ENCODE measurements around the gene SLC2A1.

The SLC2A1 gene

DNA sequence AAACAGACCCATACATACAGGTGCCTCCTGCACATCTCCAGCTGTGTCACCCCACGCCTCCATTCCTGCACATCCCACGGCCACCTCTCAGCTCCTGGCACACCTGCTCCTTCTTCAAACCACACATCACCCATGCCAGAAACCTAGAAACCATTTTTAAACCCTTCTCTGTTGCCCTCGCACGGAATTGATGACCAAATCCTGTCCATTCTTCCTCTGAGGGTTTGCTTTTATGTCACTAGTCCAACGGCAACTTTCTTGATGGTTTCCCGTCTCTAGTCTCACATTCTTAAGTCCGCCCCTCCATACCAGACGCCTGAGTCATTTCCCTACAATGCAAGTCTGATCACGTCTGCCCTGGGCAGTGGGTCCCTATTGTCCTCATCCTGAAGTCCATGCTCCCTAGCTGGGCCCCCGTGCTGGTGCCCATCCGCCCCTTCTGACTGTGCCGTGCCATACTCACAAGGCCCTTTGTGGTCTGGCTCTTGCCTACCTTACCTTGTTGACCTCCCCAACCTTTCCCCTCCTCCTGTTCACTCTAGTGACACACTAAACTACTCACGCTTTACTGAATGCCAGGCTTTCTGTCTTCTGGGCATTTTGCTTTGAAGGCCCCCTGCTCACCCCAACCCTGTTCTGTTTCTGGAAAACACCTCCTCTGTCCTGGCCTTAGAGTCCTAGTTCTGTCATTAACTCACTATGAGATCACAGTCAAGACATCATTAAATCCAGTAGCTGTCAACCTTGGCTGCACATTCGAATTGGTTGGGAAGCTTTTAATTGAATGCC lies 17.6 kb downstream of the SLC2A1 start:
- DNase-seq: no peak

DNA sequence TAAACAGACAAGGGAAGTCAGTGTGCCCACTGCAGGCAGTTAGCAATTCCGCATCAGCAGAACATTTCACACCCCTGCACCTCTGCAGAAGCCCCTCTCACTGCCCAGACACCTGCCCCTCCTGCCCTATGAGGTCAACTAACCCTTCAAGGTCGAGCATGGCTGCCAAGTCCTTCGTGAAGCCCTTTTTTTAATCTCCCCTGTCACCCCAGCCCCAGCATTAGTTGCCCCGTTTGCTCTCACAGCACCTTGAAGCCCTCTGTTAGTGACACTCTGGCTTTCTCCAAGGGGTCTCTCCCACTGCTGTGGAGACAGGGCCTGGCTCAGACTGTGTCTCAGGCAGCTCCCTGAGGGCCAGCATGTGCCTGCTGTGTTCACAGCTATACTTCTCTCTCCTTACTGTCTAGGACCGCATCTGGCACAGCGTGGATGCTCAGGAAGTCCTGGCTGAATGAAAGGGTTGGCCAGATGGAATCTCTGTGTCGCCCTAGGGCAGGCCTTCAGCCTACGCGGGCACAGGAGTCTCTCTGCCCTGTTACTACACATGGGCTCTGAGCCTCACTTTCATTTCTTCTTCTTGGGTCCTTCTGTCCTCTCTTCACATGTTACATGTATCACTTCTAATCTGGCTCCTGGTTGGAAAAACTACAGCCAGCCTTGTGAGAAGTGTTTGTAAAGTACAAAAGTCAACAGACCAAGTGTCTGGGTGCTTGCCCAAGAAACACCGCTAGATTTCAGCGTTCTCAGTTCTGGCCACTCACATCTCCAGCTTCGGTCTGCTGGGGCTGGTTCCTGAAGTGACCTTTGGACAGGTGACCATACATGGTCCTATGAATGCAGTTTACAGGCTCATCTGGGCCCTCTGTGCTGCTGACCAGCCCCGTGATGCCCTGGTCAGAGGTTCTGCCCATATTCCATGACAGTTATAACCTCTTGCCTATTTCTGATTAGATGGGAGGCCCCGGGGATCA lies 19.7 kb downstream of the SLC2A1 start:
- no peak for DNase-seq

DNA sequence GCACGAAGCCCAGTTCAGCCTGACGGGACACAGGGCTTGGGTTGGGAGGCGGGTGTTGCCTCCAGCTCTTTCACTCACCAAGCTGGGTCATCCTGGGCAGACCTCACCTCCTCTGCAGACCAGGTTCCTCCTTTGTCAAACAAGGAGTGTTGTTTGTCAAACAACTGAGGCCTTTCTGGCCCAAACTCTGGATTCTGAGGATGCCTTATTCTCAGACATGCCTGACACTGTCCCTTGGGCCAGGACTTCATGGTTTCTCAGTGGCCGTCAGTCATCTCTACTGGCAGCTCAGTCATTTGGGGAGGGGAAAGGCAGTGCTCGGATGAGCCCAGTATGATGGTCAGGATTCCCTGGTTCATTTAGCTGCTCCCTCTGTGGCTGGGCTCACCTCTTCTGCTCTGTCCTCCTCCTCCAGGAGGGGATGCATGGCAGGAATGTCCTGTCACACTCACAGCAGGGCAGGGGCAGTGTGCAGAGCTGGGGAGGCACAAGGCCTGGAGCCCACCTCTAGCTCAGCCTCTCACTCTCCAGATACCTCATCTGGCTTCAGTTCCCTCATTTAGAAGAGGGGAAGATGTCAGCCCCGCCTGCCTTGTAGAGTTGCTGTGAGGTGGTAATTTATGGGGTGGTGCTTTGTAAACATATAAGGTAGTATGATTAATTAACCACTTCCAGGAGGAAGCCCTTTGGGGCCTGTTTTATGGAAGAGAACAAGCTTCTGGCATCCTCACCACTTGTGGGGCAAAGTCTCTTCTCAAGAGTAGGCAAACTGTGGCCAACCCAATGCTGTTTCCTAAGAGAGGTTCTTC lies 20.6 kb downstream of the SLC2A1 start:
- DNase-seq: no peak

DNA sequence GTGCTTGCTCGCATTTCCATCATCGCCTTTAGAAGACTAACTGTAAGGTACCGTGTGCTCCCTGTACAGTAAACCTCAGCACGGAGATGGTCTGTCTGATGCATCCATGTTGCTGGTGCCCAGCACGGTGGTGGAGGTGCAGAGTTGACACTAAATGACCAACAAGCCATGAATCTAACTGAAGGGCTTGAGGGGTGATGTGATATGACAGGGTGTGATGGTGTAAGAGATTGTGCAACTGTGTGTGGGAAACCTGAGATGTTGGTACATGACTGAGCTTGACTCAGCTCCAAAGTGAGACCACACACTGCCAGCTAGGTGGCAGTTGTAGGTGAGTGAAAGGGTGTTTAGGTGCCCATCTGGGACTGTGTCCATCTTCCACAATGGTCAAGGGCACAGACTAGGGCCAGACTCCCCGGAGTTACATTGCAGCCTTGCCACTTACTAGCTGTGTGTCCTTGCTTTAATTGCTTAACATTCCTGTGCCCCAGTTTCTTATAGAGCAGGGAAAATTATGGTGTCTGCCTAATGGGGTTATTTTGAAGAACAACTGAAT lies 21.4 kb downstream of the SLC2A1 start:
- DNase-seq: no peak

DNA sequence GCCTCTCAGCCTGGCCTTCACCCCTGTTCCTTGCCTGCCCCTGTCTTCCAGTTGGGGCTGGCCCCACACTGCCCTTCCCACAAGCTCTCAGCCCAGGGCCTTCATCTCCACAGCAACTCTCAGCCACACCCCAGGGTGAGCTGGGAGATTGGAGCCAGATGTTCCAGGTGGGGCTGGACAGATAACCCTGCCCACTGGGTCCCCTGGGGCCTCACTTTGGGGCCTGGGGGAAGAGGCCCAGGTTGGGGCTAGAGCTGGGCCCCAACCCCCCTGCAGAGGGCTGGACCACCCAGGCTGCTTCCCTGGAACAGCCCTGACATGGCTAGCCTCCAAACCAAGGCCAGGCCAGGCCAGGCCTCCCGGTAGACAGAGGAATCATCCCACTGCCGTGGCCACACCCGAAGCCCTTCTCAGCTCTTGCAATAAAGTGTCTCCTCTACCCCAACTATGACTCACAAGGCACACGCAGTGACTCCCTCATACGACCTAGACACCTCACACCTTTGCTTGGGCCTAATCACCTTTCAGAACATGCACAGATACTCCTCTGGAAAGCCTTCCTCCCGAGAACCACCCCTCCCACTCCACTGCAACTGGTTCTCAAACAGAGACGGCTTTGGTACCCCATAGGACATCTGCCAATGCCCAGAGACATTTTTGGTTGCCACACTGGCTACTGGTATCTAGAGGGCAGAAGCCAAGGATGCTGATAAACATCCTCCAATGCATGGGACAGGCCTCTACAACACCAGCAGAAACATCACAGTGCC lies 22.2 kb downstream of the SLC2A1 start:
- peak; percentile 69 for DNase-seq

DNA sequence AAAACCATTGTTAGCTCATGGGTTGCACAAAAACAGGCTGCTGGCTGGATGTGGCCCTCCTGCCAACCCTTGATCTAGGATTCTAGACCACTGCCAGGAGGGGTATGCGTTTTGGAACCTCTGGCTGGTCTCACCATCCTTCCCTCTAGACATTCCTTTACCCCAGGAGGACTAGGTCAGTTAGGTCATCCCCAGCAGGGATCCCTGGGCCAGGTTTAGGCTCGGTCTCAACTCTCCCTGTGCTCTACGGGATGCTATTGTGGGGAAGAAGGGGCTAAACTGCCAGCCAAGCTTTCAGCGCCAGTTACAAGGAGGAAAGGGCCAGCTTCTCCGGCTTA lies 22.7 kb downstream of the SLC2A1 start:
- no peak for DNase-seq

DNA sequence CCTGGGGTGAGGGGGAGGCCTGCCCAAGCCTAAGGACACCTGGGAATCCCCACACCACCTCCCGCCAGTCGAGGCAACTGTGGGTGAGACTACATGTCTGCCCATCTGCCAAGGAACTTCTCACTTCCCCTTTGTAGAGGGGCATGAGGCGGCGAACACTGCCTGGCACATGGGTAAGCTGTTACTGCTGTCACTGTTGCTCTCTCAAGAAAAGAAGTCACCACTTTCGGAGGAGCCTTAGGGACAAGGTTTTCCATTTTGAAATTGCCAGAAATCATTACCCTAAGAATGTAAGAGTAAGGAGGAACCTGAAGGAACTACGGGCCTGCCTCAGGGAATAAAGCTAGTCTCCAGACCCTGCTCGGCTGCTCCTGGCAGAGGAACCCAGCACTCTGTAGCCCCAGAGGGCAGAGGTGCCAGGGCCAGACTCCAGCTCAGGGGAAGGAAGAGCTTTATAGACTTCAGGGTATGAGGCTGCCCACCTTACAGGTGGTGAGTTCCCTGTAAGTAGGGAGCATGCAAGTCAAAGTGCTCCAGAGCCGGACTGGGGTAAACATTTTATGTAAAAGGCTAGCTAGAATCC lies 23.3 kb downstream of the SLC2A1 start:
- no peak for DNase-seq

DNA sequence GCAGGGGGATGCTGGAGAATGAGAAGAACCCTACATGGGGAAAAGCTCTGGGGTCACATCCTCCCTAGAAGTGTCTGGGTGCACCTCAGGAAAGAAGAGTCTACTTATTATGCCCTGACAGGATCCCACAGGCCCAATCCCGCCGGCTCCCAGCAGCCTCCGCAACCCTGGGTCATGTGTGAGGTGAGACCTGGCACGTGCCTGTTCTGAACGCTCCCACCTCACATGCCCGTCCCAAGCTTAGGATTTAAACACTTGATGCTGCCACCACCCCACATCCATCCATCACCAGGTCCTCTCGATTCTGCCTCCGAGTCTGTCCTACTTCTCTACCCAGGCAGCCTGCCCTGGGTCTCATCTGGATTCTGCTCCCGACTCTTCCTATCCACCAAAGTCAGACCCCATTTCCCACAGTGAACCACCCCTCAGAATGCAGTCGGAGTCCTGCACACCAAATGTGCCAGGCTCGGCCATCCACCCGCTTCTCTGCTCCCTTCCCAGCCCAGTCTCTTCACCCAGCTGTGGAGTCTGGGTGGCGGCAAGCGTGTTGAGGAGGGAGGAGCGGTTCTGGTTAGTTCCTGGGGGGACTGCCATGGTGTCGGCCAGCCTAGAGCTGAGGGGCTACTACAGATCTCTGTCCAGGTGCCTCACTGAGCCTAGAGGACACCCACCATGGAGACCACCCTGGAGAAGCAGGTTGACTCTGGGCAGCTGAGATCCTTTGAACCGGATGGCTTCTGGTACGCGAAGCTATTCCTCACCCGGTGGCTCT lies 23.9 kb downstream of the SLC2A1 start:
- DNase-seq: no peak

DNA sequence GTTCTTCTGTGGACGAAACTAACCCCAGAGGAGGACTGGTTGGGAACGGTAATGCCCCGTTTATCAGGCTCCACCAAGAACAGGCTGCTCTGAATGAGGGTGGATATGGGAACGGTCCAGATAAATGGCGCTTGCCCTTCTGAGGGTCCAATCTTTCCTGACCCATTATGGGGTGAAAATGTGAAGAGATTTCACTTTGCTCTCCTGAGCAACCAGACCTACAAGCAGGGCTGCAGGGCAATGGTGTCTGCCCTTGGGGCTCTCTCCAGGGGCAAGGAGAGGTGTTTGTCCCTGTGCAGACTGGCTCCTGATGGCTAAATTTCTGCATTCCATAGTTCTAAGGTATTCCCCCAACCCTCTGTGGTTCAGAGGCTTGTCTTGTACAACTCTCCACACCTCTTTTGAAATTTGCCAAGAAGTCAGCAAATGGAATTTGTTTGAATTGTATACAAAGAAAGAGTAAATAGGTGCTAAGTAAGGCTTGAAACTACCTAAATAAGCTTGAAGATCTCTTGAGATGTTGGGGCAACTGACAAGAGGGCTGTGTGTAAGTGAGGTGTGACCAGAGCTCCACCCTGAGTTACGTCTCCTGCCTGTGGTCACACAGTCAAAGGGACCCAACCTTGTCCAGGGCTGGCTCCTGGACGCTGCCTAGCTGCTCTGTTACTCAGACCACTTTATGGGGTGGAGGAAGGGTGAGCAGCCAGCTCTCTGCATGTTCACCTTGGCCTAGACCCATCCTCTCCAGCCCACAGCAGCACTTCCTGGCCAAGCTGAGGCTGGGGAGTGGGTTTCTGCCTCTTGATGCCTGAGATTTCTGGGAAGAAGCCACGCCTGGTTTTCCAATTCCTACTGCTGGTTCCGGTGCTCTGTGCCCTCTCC lies 24.8 kb downstream of the SLC2A1 start:
- DNase-seq: no peak

DNA sequence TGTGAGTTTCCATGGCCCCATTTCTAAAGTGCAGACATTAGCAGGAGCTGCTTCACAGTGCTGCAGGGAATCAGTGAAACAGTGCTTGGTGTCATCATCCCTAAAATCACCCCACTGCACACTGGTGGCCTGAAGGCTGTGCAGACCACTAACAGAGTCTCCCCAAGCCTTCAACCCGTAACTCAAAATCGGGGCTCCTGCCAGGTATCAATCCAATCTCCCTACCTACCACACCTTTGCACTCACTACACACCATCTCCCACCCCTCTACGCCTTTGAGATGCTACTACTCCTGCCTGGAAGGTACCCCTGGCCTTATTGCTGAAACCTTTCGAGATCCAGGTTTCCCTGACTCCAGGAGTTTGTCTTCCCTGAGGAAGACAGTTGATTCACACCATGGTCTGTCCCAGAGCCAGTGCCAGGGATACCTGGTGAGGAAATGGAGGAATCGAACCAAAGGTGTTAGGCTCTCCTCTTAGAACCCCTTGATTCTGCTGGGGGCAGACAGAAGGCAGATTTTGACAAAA lies 25.5 kb downstream of the SLC2A1 start:
- DNase-seq: no peak

DNA sequence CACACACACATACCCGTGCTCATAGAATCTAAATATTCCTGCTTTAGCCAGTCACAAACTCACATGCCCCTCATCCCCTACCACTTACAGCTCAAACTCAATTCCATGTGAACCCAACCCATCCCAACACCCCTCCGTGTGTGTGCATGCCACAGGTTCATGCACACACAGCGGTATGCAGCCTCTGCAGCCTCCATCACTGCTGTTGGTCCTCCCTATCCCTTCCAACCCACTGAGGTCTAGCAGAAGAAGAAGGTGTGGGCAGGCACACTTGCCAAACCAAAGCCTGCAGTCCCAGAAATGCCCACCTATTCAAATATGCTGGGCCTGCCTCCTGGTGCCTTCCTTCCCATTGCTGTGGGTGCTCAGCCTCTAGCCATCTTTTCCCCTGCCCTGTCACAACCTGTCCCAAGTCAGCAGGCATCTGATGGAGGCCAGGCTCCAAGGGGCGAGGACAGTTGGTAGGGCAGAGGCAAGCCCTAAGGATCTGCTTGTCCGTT lies 26.2 kb downstream of the SLC2A1 start:
- DNase-seq: no peak

DNA sequence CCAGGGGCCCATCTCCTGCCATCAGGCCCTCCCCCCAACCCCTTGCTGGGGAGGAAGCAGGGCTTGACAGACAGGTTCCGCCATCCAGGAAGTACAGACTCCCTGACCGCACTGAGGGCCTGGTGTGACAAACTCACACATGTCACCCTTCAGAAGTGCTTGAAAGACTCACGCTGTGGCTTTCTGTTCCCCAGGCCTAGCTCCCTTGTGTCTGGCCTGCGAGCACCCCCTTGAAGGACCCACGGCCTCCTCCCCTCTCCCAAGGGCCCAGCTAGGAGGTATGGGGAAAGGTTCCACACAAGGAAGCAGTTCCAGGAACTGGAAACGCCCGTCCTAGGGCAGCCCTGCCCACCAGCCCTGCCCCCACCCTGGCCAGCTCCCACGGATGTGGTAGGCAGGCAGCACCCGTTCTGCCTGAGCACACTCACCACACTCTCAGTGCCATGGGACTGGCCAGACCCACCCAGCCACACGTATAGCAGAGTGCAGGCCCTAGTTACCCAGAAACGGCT lies 26.7 kb downstream of the SLC2A1 start:
- DNase-seq: peak; percentile 86

DNA sequence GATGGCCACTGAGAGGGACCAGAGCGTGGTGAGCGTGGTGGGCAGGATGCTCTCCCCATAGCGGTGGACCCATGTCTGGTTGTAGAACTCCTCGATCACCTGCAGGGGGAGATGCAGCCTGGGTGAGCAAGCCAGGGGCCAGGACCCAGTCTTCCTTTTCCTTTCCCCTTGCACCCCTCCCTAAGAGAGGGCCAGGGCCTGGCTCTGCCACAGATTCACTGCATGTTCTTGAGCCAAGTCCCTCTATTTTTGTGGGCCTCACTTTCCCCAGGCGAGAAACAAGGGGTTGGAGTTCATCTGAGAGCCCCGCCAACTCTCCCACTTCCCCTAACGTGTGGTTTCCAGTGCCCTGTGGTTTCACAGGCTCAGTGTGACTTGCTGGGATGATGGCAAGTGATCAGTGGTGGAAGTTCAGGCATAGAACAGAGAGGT lies 27.5 kb downstream of the SLC2A1 start:
- DNase-seq: peak; percentile 89

DNA sequence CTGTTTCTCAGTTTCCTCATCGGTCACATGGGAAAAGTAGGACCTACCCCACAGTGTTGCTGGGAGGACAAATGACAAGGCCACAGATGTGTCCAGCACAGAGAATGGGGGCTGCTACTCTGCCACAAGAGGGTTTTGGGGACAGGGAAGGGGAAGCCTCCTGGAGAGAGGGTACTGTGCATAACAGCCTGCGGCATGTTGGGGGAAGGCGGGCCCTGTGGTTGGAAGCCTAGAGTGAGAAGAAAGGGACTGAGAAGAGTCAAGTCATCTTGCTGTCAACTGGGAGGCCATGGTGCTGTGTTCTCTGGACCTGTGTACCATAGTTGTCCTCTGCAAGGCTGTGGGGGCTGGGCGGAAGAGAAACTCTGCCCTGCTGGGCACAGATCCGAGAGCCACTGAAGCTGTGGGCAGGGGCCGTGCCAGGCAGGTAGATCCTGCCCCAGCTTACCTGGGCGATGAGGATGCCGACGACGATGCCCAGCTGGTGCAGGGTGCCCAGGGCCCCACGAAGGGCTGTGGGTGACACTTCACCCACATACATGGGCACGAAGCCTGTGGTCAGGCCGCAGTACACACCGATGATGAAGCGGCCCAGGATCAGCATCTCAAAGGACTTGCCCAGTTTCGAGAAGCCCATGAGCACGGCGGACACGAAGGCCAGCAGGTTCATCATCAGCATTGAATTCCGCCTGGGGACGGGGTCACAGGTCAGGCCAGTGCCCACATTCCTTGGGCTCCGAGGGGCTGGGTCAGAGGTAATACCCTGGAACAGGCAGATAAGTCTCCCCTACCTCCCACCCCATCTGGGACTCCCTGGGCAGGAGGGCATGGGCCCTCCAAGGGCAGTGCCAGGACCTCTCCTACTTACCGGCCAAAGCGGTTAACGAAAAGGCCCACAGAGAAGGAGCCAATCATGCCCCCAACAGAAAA lies 28.2 kb downstream of the SLC2A1 start:
- no peak for DNase-seq

DNA sequence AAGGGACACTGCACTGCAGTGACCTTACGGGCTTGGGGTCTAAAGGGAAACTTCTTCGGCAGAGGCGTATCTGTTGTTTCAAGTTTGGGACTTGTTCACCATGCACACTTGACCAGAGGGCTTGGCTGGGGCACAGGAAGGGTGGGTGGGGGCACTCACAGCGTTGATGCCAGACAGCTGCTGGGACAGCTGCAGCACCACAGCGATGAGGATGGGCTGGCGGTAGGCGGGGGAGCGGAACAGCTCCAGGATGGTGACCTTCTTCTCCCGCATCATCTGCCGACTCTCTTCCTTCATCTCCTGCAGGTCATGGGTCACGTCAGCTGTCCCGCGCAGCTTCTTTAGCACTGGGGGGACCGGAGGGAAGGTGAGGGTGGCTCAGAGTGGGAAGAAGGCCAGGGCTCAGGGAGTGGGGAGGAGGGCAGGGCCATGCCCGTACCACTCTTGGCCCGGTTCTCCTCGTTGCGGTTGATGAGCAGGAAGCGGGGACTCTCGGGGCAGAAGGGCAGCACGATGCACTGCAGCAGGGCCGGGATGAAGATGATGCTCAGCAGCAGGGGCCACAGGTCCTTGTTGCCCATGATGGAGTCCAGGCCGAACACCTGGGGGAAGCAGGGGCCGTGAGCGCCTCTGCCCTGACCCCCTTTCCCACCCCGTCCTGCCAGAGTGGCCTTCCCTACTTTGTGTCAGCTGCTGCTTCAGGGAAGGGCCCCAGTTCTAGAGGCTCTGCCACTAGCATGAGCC lies 29.1 kb downstream of the SLC2A1 start:
- no peak for DNase-seq

DNA sequence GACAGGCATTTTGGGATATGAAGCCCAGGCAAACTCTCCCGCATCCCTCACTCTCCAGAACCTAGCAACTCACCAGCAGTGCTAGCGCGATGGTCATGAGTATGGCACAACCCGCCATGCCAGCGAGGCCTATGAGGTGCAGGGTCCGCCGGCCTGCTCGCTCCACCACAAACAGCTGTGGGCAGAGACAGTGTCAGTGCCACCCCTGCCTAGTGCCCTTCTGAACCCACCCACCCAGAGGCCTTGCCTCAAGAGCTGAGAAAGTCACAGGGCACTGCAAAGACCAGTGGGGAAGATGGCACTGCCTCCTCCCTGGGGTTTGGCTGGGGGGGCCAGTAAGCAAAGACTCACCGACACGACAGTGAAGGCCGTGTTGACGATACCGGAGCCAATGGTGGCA lies 29.8 kb downstream of the SLC2A1 start:
- DNase-seq: no peak

DNA sequence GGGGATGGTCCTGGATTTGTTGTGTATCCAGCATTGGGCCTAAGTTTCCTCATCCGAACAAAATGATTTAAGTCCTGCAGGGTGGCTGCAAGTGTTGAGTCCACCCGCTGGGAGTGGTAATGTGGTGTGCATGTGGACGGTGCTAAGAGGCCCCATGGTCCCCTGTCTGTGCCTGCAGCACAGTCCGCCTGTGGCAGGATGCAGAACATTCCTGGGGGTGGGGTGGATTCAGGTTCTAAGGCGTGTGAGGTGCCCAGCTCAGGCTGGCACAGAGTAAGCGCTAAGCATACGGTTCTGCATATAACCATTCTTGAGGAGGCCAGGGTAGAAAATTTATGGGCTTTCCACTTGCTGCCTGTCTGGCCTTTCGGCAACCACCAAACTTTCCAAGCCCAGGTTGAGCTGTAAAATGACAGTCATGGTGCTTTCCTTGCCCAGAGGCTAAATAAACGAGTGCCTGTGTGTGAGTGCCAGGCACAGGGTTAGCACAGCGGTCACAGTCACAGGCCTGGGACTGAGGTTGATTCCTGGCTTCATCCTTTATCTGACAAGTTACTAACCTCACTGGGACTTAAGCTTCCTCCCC lies 30.7 kb downstream of the SLC2A1 start:
- no peak for DNase-seq

All from OCI-M1 (cell line).